GM21576 (cell line): ENCODE results near the gene SNX15.
A peak's percentile ranks its signal among the peaks of the same experiment; 100 is the strongest.
"Not testable (repeated sequence)": the region's sequence is repeated elsewhere in the genome, so short reads cannot be mapped to it uniquely, and the experiment has no call there.

Source experiments
- ATAC-seq: cut with Tn5 transposase; IDR thresholded peaks from one replicate; pipeline ENCODE4 v1.9.1; 2021; ENCODE audit warnings: mild to moderate bottlenecking, moderate library complexity; ENCODE audit not compliant: unreplicated experiment

The SNX15 gene

GRCh38 chr11:65014726-65015227, 12.5 kb upstream of the SNX15 start:
- ATAC-seq = no peak

GRCh38 chr11:65016705-65017104, 10.5 kb upstream of the SNX15 start:
- no peak for ATAC-seq

- no peak for ATAC-seq
Observed at GRCh38 chr11:65017937-65018336, 9.3 kb upstream of the SNX15 start.

GRCh38 chr11:65019824-65020223, 7.4 kb upstream of the SNX15 start:
- no peak for ATAC-seq

DNA sequence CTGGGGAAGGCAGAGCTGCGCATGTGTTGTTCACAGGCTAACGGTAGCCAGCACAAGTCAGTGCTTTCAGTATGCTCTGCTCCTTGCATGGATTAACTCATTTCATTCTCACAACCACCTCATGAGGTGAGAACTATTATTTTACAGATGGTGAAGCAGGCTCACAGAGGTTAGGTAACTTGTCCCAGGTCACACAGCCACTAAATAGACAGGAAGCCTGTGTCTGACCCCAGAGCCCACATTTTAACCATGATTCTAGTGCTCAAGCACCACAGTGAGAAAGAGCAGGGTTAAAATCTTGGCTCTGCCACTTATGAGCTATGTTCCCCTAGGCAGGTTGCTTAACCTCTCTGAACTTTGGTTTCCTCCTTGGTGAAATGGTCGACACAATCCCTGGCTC, 6.2 kb upstream of the SNX15 start:
- no peak for ATAC-seq

DNA sequence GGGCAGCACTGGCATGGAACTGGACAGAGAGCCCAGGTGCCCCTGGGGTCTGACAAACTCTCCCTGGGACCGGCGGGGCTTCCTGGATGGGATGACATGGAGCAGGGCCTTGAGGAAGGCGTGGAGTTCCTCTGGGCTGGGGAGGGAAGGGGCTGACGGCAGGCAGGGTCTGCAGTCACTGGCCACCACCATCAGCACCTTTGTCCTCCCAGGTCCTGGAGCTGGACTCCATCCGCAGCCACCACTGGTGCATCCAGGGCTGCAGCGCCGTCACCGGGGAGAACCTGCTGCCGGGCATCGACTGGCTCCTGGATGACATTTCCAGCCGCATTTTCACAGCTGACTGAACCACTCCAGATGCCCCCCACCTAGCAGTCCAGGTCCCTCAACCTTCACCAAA, 5.7 kb upstream of the SNX15 start:
- no peak for ATAC-seq

GRCh38 chr11:65023502-65023901, 3.7 kb upstream of the SNX15 start:
- ATAC-seq = not testable (repeated sequence)

- ATAC-seq = no peak
Observed at GRCh38 chr11:65026810-65027209, 429 bp upstream of the SNX15 start.

- no peak for ATAC-seq
Observed at GRCh38 chr11:65032216-65032615, 5.0 kb downstream of the SNX15 start.

- no peak for ATAC-seq
Observed at GRCh38 chr11:65034423-65034822, 7.2 kb downstream of the SNX15 start.

DNA sequence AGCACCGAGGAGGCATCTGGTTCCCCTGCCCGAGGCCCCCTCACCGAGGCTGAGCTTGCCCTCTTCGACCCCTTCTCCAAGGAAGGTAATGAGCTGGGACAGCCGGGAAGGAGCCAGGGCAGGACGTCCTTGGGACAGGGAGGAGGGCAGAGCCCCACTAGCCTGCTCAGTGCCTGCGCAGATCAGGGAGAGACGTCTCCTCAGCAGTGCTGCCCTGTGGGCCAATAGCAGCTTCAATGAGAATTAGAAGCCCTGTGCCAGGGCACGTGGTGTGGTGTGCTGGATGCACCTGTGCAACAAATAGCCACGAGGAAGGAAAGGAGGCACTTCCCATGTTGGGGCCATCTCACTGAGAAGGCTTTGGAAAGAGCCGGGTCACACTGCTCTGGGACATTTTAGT, 8.3 kb downstream of the SNX15 start:
- no peak for ATAC-seq

- ATAC-seq = no peak
Observed at GRCh38 chr11:65036931-65037330, 9.7 kb downstream of the SNX15 start.

DNA sequence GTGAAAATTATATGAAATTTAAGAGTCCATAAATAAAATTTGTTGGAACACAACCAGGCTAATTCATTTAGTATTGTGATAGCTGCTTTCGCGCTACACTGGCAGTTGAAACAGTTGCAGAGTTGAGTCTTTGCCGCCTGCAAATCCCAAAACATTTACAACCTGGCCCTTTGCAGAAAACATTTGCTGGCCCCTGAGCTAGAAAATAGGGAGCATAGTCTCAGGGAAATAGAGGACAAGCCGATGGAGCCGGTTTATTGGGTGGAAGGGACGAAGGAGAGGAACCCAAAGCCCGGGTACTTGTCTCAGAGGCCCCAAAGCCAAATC, 13.2 kb downstream of the SNX15 start:
- no peak for ATAC-seq

DNA sequence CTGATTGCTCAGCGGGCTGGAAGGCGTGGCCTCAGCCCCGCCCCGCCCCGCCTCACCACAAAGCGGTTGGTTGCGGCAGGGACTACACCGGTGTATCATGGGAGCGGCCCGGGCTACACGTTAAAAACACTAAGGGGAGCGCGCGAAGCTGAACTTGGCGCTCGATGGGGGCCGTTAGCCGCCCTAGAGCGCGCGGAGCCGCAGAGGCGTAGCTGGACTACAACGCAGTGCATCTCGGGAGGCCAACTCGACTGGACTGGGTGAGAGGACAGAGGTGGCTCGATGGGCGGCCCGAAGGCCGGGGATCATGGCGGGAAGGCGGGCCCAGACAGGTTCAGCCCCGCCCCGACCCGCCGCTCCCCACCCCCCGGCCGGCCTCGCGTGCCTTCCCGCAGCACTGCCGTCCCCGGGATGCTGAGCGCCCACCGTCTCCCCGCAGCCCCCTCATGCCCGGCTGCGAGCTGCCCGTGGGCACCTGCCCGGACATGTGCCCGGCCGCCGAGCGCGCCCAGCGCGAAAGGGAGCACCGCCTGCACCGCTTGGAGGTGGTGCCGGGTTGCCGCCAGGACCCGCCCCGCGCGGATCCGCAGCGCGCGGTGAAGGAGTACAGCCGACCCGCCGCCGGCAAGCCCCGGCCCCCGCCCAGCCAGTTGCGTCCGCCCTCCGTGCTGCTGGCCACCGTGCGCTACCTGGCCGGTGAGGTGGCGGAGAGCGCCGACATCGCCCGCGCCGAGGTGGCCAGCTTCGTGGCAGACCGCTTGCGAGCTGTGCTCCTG, 13.8 kb downstream of the SNX15 start, which contains the start of gene SAC3D1:
Gene SAC3D1, plus strand, starts transcription at position 364 of the 776 bp plus-strand sequence. Its CDS starts 83 bp downstream, at position 447.
- ATAC-seq = peak; percentile 74

DNA sequence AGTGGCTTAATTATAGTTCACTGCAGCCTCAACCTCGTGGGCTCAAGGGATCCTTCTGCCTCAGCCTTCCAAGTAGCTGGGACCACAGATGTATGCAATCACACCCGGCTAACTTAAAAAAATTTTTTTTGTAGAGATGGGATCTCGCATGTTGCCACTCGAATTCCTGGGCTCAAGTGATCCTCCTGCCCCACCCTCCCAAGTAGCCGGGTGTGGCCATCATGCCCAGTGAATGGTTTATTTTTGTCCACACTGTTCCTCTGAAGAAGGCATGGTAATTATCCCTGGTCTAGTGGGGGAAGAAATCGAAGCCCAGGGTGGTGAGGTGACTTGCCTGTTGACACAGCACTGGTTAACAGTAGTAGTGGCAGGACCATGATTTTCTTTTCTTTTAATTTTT, 15.7 kb downstream of the SNX15 start:
- no peak for ATAC-seq

DNA sequence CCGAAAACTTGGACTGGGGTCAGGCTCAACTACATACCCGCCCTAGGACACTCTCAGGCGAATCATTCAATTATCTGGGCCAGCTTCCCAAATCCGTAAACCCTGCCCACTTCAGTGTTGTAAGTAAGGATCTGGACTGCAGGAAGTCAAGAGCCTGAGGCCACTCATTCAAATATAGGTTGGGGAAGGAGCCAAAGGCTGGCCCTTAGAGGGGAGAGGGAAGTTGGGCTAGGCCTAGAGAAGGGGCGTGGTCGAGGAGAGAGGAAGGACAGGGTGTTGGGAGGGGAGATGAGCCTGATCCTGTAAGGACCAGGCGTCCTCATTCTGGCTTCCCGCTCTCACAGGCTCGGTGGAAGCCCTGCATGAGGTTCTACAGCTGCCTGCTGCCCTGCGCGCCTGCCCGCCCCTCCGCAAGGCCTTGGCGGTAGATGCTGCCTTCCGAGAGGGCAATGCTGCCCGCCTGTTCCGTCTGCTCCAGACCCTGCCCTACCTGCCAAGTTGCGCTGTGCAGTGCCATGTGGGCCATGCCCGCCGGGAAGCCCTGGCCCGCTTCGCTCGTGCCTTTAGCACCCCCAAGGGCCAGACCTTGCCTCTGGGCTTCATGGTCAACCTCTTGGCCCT, 16.8 kb downstream of the SNX15 start:
- ATAC-seq = no peak

- ATAC-seq = no peak
Observed at GRCh38 chr11:65045061-65045460, 17.8 kb downstream of the SNX15 start.

DNA sequence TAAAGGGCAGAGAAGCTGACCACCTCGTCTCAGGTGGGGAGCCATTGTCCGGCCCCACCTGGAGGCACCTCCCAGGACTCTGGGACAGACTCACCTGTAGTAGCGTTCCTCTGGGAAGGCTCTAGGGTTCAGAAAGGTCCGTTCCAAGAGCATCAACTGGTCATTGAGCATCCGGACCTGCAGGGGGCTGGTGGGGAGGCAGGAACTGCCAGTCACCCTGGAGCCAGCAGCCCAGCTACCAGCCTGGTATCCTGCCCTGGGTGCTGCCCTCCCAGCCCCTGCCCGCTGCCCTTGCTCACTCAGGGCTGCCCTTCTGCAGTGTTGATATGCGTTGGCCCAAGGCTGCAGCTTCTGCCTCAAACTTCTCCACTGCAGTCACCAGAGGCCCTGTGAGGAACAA, 18.5 kb downstream of the SNX15 start:
- no peak for ATAC-seq

- ATAC-seq = no peak
Observed at GRCh38 chr11:65047581-65048422, 20.6 kb downstream of the SNX15 start.

- no peak for ATAC-seq
Observed at GRCh38 chr11:65051398-65051858, 24.2 kb downstream of the SNX15 start.

DNA sequence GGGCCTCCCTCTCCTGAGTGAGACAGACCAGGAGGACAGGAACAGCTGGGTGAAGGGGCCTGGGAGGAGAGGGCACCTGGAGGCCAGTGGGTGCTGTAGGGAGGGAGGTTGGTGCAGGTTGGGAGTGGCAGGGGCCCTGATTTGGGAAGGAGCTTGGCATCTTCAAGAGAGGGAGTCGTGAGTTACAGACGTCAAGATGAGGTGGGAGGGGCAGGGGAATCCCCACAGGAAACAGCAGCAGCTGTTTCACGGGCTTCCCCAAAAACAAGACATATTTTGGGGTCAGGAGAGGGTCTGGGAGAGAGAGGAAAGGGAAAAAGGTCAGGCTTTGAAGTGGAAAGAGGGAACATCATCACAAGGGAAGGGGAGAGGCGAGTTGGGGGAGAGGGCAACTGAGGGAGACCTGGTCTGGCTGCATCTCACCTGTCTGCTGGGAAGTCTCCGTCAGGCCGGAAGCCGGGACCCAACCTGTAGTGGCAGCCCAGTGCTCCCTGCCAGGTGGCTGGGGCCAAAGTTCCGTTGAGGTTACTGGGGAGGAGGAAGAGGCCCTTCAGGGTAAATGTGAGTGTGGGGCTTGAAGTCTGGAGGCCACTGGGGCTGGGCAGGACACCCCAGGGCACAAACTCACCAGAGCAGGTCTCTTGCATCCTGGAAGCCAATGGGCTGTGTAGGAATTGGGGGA, 26.7 kb downstream of the SNX15 start:
- ATAC-seq = no peak
